H9 (cell line): Measurements from ENCODE around the gene ZNF341. TPM values are rescaled to one million over a fixed set of nuclear protein-coding genes. Genes with fewer than 3 reads are reported as not detected.

Experiments used
- DNase-seq: peaks from one replicate; pipeline ENCODE4 v3.0.0-alpha.2; 2017
- H2AFZ ChIP-seq: one replicate; pipeline ENCODE4 v1.6.1; 2013; ENCODE audit warnings: mild to moderate bottlenecking, low read length, control low read depth, moderate library complexity
- H2AK5ac ChIP-seq: 2 replicates; pipeline ENCODE4 v1.6.1; 2013; ENCODE audit warnings: low read length, control low read depth, mixed read lengths; ENCODE audit not compliant: insufficient read length
- H2BK120ac ChIP-seq: one replicate; pipeline ENCODE4 v1.6.1; 2013; ENCODE audit warnings: low read depth, mild to moderate bottlenecking, low read length, control low read depth, inconsistent platforms; ENCODE audit not compliant: poor library complexity, severe bottlenecking
- H2BK12ac ChIP-seq: 2 replicates; pipeline ENCODE4 v1.6.1; 2013; ENCODE audit warnings: low read length, control low read depth, mixed read lengths, low read depth; ENCODE audit not compliant: insufficient read length
- H2BK15ac ChIP-seq: 2 replicates; pipeline ENCODE4 v1.6.1; 2013; ENCODE audit warnings: low read depth, low read length, control low read depth
- H2BK20ac ChIP-seq: one replicate; pipeline ENCODE4 v1.6.1; 2013; ENCODE audit warnings: low read depth, mild to moderate bottlenecking, low read length, control low read depth, inconsistent platforms; ENCODE audit not compliant: poor library complexity, severe bottlenecking
- H2BK5ac ChIP-seq: 2 replicates; pipeline ENCODE4 v1.6.1; 2013; ENCODE audit warnings: low read length, control low read depth, mixed read lengths; ENCODE audit not compliant: insufficient read length
- H3K14ac ChIP-seq: 2 replicates; pipeline ENCODE4 v1.6.1; 2013; ENCODE audit warnings: low read length, control low read depth; ENCODE audit not compliant: insufficient read depth
- H3K18ac ChIP-seq: 2 replicates; pipeline ENCODE4 v1.6.1; 2013; ENCODE audit warnings: low read depth, mild to moderate bottlenecking, mixed read lengths, low read length, control low read depth; ENCODE audit not compliant: insufficient read length
- H3K23ac ChIP-seq: 2 replicates; pipeline ENCODE4 v1.6.1; 2013; ENCODE audit warnings: low read length, control low read depth, mixed read lengths, low read depth; ENCODE audit not compliant: insufficient read length
- H3K23me2 ChIP-seq: 2 replicates; pipeline ENCODE4 v1.6.1; 2013; ENCODE audit warnings: low read depth, mild to moderate bottlenecking, mixed read lengths, low read length, control low read depth; ENCODE audit not compliant: insufficient read length, poor library complexity, severe bottlenecking
- H3K27ac ChIP-seq: 2 replicates; pipeline ENCODE4 v1.5.1; 2013; ENCODE audit warnings: low read length, control low read depth, mixed read lengths, low read depth; ENCODE audit not compliant: insufficient read length
- H3K27me3 ChIP-seq: 2 replicates; pipeline ENCODE4 v1.6.1; 2013; ENCODE audit warnings: low read length, control low read depth, inconsistent platforms; ENCODE audit not compliant: insufficient read depth
- H3K4ac ChIP-seq: 2 replicates; pipeline ENCODE4 v1.6.1; 2013; ENCODE audit warnings: low read depth, mild to moderate bottlenecking, control low read depth, inconsistent platforms, low read length, moderate library complexity
- H3K4me1 ChIP-seq: 2 replicates; pipeline ENCODE4 v1.6.1; 2013; ENCODE audit warnings: low read length, control low read depth, inconsistent platforms; ENCODE audit not compliant: insufficient read depth
- H3K4me2 ChIP-seq: 2 replicates; pipeline ENCODE4 v1.6.1; 2013; ENCODE audit warnings: low read length, control low read depth, mixed read lengths; ENCODE audit not compliant: insufficient read length, insufficient read depth
- H3K56ac ChIP-seq: 2 replicates; pipeline ENCODE4 v1.6.1; 2013; ENCODE audit warnings: low read depth, mild to moderate bottlenecking, mixed read lengths, low read length, control low read depth; ENCODE audit not compliant: insufficient read length
- H3K79me1 ChIP-seq: 2 replicates; pipeline ENCODE4 v1.6.1; 2013; ENCODE audit warnings: low read depth, mild to moderate bottlenecking, moderate library complexity, low read length, control low read depth, inconsistent platforms; ENCODE audit not compliant: insufficient read depth, poor library complexity, severe bottlenecking
- H3K79me2 ChIP-seq: 2 replicates; pipeline ENCODE4 v1.6.1; 2013; ENCODE audit warnings: low read length, control low read depth, inconsistent platforms; ENCODE audit not compliant: insufficient read depth
- H3K9ac ChIP-seq: 2 replicates; pipeline ENCODE4 v1.6.1; 2013; ENCODE audit warnings: low read length, control low read depth, mixed read lengths; ENCODE audit not compliant: insufficient read length; ENCODE audit errors: extremely low read depth
- H3K9me3 ChIP-seq: one replicate; pipeline ENCODE4 v1.6.1; 2013; ENCODE audit warnings: low read depth, low read length, inconsistent platforms; ENCODE audit not compliant: control insufficient read depth
- H3T11ph ChIP-seq: one replicate; pipeline ENCODE4 v1.6.1; 2013; ENCODE audit warnings: mild to moderate bottlenecking, low read length, control low read depth, inconsistent platforms
- H4K20me1 ChIP-seq: one replicate; pipeline ENCODE4 v1.6.1; 2013; ENCODE audit not compliant: control insufficient read depth, insufficient read length, insufficient read depth
- H4K5ac ChIP-seq: 2 replicates; pipeline ENCODE4 v1.6.1; 2013; ENCODE audit warnings: low read depth, mild to moderate bottlenecking, mixed read lengths, low read length, control low read depth; ENCODE audit not compliant: insufficient read length
- H4K8ac ChIP-seq: replicated peaks from 2 replicates; pipeline ENCODE4 v1.6.1; 2013; ENCODE audit warnings: low read length, control low read depth, mixed read lengths, low read depth; ENCODE audit not compliant: insufficient read length
- H4K91ac ChIP-seq: 2 replicates; pipeline ENCODE4 v1.6.1; 2013; ENCODE audit warnings: low read depth, mild to moderate bottlenecking, moderate library complexity, mixed read lengths, low read length, control low read depth; ENCODE audit not compliant: insufficient read length
- H3K27ac Mint-ChIP-seq, 3 experiments: 2 replicates in 2 of 3; 3 replicates in 1 of 3; pipeline ENCODE4 v1.8.0; 2020 to 2021; ENCODE audit warnings: mixed read lengths in 3 of 3, mild to moderate bottlenecking in 1 of 3, moderate library complexity in 1 of 3
- H3K27me3 Mint-ChIP-seq: 2 replicates; pipeline ENCODE4 v1.8.0; 2021; ENCODE audit warnings: low read depth, mild to moderate bottlenecking, moderate library complexity, mixed read lengths
- H3K36me3 Mint-ChIP-seq, 3 experiments: 2 replicates in 2 of 3; 3 replicates in 1 of 3; pipeline ENCODE4 v1.8.0; 2020 to 2021; ENCODE audit warnings: low read depth in 3 of 3, mixed read lengths in 3 of 3; ENCODE audit not compliant: insufficient read depth in 1 of 3
- H3K4me1 Mint-ChIP-seq, 2 experiments: 2 replicates each; pipeline ENCODE4 v1.8.0; 2020; ENCODE audit warnings: mixed read lengths in 2 of 2
- H3K4me3 Mint-ChIP-seq, 2 experiments: 2 replicates in 1 of 2; 3 replicates in 1 of 2; pipeline ENCODE4 v1.8.0; 2020 to 2021; ENCODE audit warnings: mild to moderate bottlenecking in 2 of 2, mixed read lengths in 2 of 2, moderate library complexity in 1 of 2
- H3K9me3 Mint-ChIP-seq, 2 experiments: 2 replicates in 1 of 2; 3 replicates in 1 of 2; pipeline ENCODE4 v1.8.0; 2020; ENCODE audit warnings: mild to moderate bottlenecking in 2 of 2, mixed read lengths in 2 of 2, moderate library complexity in 1 of 2
- WGBS: extraction: QIAGEN DNeasy Blood & Tissue Kit; methylation state at CpG from one replicate; pipeline ENCODE4 v1.1.7; 2013; ENCODE audit warnings: missing lambda C conversion rate, low lambda C conversion rate, mixed read lengths; ENCODE audit not compliant: insufficient read length; ENCODE audit errors: extremely low coverage; 5-methylcytosine and 5-hydroxymethylcytosine counted together
- total RNA-seq: library from RNA; stranded (reverse); gene quantifications from 2 replicates; pipeline ENCODE4 v1.2.1, GENCODE V29; 2021
- TF ChIP-seq, protein P1 (sequence below): fragments of 200-600 bp; sonication (generic); conservative IDR thresholded peaks from 3 replicates; pipeline ENCODE4 v1.8.0; 2021; ENCODE audit warnings: antibody characterized with exemption, mild to moderate bottlenecking

ZNF341 gene
- total RNA-seq, 1 experiment from 2014 or later, result 5.2 TPM

DNA sequence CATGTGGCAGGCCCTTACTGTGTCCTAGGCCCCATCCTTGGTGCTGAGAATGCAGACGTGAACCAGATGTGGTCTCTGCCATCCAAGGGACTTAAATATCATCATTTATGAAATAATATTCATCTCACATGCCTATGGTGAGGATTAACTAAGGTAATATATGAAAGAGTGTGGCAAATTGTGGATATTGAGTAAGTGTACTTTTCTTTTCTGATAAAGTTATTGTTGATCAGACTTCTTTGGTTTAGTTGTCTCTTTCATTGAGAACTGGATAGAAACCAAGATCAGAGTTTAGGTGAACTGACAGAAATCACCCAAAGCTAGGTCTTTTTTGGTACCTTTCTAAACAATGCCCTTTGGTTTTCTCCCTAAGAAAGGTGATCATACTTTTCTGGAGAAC is 84.4 kb downstream of the ZNF341 start:
- peaks cover 28 to 38% of the 10 kb centered on the region in 2 experiments for H3K4me1 Mint-ChIP-seq
- no peak overlapping the region for H3K4me3 Mint-ChIP-seq
- no peak overlapping the region for H3K56ac ChIP-seq
- no peaks in the 10 kb centered on the region; a peak in 2 of 7 replicates for H3K36me3 Mint-ChIP-seq
- no peaks in the 10 kb centered on the region for H4K20me1 ChIP-seq
- H3K14ac ChIP-seq, result no peak overlapping the region
- H3K27ac Mint-ChIP-seq, result no peak overlapping the region
- H4K5ac ChIP-seq, result no peak overlapping the region
- H3K79me1 ChIP-seq, result peaks cover 6% of the 10 kb centered on the region
- H3K4ac ChIP-seq, result no peak overlapping the region
- DNase-seq, result no peak
- no peaks in the 10 kb centered on the region for H3K27me3 Mint-ChIP-seq
- H2AFZ ChIP-seq, result no peak overlapping the region
- no peak overlapping the region for H2BK20ac ChIP-seq
- H3T11ph ChIP-seq, result no peak overlapping the region
- no peak overlapping the region for H2BK12ac ChIP-seq
- no peak overlapping the region for H2BK5ac ChIP-seq
- no peak overlapping the region for H3K18ac ChIP-seq
- H3K27ac ChIP-seq, result no peak overlapping the region
- H4K91ac ChIP-seq, result no peak overlapping the region
- H3K9me3 ChIP-seq, result no peaks in the 10 kb centered on the region
- H2BK15ac ChIP-seq, result no peak overlapping the region
- H3K23ac ChIP-seq, result no peak overlapping the region
- no peaks in the 10 kb centered on the region for H3K27me3 ChIP-seq
- WGBS, result no CpG with 5 or more reads among the region's 1 CpG
- H3K79me2 ChIP-seq, result peaks cover 10% of the 10 kb centered on the region; the same call in 1 of the 2 replicates
- H4K8ac ChIP-seq, result no peak overlapping the region
- no peaks in the 10 kb centered on the region; a peak in 1 of 5 replicates for H3K9me3 Mint-ChIP-seq
- no peaks in the 10 kb centered on the region for H3K4me1 ChIP-seq
- H2AK5ac ChIP-seq, result no peak overlapping the region
- H2BK120ac ChIP-seq, result no peak overlapping the region
- TF ChIP-seq, protein P1, sequence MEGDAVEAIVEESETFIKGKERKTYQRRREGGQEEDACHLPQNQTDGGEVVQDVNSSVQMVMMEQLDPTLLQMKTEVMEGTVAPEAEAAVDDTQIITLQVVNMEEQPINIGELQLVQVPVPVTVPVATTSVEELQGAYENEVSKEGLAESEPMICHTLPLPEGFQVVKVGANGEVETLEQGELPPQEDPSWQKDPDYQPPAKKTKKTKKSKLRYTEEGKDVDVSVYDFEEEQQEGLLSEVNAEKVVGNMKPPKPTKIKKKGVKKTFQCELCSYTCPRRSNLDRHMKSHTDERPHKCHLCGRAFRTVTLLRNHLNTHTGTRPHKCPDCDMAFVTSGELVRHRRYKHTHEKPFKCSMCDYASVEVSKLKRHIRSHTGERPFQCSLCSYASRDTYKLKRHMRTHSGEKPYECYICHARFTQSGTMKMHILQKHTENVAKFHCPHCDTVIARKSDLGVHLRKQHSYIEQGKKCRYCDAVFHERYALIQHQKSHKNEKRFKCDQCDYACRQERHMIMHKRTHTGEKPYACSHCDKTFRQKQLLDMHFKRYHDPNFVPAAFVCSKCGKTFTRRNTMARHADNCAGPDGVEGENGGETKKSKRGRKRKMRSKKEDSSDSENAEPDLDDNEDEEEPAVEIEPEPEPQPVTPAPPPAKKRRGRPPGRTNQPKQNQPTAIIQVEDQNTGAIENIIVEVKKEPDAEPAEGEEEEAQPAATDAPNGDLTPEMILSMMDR, result no peak
- peaks cover 13% of the 10 kb centered on the region for H3K23me2 ChIP-seq
- H3K4me2 ChIP-seq, result no peak overlapping the region
- no peak overlapping the region for H3K9ac ChIP-seq
